HG03460 (cell line): ENCODE data around the gene HDAC9.
"Not testable (repeated sequence)": the region's sequence is repeated elsewhere in the genome, so short reads cannot be mapped to it uniquely, and the experiment has no call there.

Source experiments
- ATAC-seq: cut with Tn5 transposase; IDR thresholded peaks from one replicate; pipeline ENCODE4 v1.9.1; 2021; ENCODE audit not compliant: unreplicated experiment

HDAC9 gene

DNA sequence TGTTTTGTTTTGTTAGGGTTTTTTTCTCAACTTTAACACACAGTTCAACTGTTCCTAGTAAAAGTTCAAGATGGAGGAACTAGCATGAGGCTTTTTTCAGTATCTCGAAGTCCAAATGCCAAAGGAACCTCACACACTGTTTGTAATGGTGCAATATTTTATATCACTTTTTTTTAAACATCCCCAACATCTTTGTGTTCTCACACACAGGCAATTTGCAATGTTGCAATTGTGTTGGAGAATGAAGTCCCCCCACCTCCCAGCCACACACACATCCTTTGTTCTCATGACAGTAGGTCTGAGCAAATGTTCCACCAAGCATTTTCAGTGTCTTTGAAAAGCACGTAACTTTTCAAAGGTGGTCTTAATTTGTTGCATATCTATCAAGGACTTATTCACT is 501.0 kb downstream of the HDAC9 start:
- no peak for ATAC-seq

DNA sequence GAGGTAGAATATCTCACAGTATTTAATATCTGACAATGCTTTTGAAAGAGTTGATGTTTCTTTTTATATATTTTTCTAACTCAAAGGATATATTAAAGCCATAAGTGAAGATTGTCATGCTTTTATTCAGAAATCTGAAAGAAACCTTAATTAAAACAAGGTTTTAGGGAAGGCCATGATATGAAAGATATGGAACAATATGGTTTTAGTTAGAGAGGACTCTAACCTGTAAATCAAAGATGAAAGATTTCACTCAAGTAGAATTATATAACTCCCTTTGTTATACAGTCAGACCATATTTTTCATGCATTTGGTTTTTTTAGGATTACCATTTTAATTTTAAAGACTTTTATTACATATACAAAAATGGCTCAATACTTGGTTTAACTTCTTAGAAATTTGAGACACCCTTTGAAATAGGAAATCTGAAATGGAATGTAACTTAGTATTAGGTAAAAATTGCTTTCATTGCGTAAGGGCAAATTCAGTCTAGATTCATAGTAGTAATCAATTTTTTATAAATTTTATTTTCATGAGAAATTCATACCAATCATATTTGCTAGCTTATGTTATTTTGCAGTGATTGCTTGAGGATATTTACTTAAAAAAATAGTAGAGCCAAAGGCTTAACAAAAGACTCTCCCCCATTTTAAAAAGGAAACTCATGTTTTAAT is 502.1 kb downstream of the HDAC9 start:
- no peak for ATAC-seq

DNA sequence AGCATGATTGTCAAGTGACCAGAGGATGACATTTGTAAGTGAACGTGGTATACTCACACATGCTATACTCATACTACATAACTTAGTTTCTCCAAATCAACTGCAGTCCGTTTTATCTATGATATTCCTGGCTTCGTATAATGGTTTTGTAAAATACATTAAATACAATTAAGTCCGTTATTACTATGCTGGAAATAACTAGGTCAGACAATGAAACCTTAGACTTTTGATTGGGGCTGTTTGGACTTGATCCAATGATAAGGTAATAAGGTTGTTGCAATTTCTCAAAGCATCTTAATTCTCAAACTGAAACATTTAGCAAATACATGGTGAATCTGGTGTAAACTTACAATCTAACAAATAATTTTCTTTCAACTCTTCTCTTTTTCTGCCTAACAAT is 504.9 kb downstream of the HDAC9 start:
- no peak for ATAC-seq

DNA sequence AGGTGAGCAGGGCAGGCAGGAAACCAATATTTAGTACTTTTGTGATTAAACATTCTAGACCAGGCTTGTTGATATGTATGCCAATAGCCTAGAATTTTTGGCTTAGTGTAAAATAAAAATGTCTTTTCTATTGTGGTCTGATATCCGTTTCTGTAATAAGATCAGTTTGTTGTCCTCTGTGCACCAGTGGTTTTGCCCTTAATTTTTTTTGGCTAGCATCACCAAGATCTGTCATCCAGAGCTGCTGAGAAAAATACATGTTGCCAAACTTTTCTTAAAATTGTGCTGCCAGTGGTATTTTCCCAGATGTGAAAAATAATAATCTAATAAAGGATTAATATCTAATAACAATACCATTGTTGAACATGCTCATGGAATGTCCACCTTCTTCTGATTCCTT is 506.3 kb downstream of the HDAC9 start:
- ATAC-seq, result no peak

DNA sequence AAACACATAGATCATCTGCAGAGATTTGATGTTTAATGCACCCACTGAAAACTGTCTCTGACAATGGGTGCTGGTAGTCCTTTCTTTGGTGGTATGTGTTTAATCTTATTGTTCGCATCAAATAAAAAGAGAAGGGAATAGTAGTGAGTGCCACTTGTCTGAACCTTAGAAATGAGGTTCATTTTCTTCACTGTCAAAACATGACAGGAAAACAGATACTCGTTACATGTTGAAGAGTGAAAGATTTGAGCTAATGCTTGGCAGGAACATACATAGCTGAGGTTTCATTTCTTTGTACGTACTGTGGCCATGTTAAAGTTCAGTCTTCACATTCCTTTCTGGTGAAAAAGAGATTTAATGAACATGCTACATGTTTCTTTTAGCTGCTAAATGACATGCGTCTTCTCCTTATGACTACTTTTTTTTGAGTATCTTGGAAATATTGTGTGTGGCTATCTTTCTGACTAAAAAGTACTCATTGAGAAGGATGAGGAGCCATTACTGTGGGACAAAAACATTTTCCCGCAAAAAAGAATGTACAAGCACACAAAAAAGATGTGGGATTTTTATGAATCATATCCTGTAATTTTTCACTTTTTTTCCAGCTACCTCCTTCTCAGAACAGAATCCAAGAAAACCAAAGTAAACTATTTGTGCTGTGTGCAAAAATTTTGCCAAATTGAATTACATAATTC is 513.8 kb downstream of the HDAC9 start:
- ATAC-seq, result no peak

DNA sequence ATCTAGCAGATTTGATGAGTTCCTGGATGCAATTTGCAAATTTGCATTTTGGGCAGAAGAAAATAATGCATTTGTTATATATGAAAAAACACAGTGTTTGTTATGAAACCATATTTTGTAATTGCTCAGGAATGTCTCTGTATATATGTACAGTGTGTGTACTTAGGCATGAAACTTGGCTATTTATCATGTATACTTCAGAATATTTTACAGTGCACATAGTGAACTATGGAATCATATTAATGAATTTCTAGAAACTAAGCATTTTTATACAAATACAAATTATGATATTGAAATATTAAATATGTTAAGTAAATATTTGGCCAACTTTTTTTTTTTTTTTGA is 514.4 kb downstream of the HDAC9 start:
- no peak for ATAC-seq

DNA sequence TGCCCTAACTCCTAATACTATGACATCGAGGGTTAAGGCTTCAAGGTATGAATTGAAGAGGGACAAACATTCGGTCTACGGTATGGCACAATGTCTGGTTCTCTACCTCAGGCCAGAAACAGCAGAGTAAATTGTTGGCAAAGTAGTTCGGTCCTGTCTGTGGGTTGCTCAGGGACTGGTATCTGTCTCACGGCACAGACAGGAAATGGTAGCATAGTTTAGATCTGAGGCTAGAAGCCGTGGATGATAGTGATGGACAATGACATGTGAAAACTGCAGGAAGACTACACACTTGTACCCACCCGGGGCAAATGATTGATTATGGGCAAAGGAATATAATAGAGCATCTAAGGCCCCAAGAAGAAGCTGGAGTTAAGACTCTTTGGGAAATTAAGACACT is 515.7 kb downstream of the HDAC9 start:
- ATAC-seq, result no peak

DNA sequence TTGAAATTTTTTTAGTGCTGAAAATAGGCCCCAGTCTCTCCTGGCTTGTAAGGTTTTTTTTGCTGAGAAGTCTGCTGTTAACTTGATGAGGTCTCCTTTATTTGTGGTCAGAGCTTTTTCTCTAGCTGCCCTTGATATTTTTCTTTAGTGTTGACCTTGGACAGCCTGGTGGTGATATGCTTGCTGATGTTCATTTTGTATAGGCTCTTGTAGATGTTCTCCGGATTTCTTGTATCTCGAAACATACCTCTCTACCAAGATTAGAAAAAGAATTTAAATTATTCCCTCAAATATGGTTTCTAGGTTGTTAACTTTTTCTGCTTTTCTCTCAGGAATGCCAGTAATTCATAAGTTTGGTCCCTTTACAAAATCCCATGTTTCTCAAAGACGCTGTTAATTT is 519.5 kb downstream of the HDAC9 start:
- ATAC-seq, result no peak

DNA sequence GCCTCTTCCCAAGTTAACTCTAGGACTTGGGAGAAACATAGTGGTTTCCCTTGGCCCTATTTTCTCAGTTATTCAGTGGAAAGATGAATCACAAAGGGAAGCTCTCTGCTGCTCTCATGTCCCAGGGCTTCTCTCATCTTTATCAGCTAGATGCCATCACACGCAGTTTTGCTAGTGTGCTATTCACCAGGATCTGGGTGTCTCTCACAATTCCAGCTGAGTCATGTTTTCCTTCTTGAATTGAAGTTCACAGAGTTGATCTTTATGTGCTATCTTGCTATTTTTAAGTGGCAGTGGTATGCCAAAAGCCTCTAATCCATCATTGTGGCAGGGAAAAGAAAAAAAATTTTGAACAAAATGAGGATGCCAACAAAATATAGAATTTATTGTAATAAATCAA is 520.6 kb downstream of the HDAC9 start:
- ATAC-seq, result no peak

DNA sequence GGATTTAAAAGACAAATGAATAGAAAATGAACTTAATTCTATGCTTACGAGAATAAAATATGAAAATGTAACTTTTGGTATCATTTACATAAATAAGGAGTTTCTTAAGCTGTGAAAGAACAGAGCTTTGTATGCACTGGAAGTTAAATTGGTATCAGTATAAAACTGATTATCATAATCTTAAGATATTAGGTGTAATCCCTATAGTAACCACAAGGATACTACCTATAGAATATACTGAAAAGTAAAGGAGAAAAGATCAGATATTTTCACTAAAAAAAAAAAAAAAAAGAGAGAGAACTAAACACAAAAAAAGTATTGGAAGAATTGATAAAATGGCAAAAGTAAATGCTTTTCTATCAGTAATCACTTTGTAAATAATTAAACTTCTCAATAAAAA is 521.8 kb downstream of the HDAC9 start:
- ATAC-seq, result no peak

DNA sequence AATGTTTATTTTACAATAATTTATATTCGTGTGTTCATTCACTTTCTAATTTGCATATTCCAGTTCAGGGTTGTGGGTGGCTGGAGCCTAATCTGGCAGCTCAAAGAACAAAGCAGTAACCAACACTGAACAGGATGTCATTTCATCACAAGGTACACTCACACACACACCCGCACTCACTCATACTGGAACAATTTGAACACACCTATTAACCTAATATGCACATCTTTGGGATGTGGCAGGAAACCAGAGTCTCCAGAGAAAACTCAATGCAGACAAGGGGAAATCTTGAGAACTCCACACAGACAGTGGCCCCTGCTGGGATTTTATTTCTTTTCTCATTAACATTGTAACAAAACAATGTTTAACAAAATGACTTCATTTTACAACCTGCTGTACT is 524.5 kb downstream of the HDAC9 start:
- no peak for ATAC-seq

DNA sequence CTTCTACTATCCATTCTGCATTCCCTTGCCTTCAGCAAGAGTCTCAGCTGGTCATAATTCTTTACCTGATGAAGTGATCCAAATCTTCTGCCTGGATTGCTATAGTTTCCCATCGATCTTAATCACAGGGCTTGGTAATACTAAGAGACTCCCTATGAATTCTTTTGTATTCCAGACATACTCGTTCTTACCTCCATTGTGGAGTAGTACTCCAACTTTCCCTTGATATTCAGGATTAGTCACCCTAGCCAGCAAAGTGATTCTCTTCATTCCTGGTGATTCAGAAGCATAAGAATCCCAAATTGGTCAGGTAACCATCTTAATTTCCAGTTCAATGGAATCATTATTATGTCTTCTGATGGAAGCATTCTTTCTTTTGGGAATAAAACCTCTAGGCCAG is 525.2 kb downstream of the HDAC9 start:
- ATAC-seq, result no peak

DNA sequence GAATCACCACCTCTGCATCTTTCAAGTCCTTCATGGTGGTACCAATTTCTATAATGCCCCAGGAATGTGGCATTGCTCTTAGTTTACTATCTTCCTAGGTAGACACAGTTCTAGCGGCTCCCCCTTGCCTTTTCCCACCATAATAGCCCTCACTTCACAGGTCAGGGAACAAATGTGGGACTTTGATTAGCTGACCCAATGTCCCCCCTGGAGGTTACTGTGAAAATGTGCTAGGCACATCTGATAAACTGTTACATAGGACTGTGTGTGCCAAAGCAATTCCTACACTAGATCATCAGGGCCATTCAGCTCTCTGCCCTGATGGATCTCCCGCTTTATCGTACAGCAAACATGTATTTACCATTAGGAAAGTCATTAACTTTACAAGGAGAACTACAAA is 527.9 kb downstream of the HDAC9 start:
- no peak for ATAC-seq

DNA sequence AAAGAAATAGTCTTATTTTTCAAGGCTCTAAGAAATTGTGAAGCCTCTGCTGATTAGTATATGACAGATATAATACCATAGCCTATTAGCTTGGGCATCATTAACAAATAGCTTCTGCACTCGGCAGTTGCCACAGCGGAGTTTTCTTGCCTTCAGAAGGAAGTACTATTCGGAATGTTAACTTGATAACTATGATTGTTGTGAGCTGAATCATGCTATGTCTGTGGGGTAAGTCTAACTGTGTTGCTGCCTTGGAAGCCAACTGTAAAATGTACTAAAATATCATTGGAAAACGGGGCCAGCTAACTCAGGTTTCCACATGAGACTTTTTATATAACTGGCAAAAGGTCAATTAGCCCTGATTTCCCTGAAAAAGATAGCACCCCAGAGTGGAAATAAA is 528.7 kb downstream of the HDAC9 start:
- no peak for ATAC-seq

DNA sequence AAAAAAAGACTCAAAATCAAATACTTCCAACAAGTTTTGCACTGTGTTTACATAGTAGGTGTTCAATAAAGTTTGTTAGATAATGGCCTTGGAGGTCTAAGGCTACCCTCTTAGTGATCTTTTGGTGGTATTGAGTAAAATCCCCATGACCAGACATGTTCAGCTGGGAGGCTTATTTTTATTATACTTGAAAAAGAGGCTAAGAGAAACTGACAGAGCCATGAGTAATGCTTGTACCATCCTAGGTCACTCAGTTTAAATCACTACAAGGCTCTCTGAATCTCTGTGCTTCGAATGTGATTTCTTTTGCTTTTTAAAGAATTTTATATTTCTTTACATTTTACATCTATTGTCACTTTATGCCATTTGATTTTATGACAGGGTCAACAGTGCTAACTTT is 531.3 kb downstream of the HDAC9 start:
- ATAC-seq, result no peak

DNA sequence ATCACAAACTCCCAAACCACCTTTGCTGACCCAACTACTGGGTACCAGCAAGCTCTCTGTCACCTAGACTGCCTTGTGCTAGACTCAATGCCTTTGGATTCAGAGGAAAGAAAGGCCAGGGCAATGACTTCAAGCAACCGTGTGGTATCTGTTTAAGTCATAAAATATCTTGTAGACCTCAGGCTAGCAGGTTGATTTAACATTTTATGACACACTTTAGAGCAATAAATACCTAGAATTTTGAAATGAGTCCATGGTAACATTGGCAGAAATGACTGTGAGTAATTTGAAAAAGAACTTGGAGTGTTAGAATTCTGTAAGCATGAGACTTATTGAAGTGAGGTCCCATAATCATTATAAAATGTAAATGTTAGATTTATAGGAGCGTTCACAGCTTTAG is 534.7 kb downstream of the HDAC9 start:
- ATAC-seq, result no peak

DNA sequence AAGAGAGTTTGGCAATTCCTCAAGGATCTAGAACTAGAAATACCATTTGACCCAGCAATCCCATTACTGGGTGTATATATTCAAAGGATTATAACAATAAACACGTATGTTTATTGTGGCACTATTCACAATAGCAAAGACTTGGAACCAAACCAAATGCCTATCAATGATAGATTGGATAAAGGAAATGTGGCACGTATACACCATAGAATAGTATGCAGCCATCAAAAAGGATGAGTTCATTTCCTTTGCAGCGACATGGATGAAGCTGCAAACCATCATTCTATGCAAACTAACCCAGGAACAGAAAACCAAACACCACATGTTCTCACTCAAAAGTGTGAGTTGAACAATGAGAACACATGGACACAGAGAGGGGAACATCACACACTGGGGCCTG is 537.4 kb downstream of the HDAC9 start:
- not testable (repeated sequence) for ATAC-seq

DNA sequence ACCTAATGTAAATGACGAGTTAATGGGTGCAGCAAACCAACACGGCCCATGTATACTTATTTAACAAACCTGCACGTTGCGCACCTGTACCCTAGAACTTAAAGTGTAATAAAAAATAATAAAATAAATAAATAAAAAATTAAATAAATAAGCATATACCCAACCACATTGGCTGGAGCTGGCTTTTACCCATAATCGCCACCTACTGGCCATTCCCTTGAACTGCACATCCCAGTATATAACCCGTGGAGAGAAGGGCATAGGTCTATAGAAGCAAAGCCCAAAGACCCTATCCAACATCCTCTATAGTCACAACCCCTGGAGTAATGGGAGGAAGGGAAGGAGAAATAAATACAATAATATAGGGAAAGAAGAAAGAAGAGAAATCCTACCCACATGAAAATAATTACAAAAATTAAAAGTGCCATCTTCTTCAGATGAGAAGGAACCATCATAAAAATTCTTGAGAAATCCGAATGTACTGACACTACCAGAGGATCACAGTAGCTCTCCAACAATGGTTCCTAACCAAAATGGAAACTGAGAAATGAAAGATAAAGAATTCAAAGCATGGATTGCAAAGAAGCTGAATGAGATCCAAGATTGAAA is 556.3 kb downstream of the HDAC9 start:
- no peak for ATAC-seq
